ACHN (cell line): ENCODE results near the gene GNAI2.
"Not testable (repeated sequence)": the region's sequence is repeated elsewhere in the genome, so short reads cannot be mapped to it uniquely, and the experiment has no call there.

Source experiments
- DNase-seq: peaks from one replicate; pipeline ENCODE4 v3.0.0-alpha.2; 2015
- in situ Hi-C: cut with HindIII; loops from 2 replicates; pipeline ENCODE4 v1.10.0; 2017; ENCODE audit warnings: low sequenced_read_pairs, low pct_ligation_motif_present, low pct_unique_long_range_greater_than_20kb

The GNAI2 gene

GRCh38 chr3:50269977-50270413, 34.0 kb downstream of the GNAI2 start:
- in situ Hi-C loops = no loop called here
- peak; percentile 29 for DNase-seq

- DNase-seq = no peak
- in situ Hi-C loops = no loop called here
These were observed 34.6 kb downstream of the GNAI2 start for GRCh38 chr3:50270422-50271224.

GRCh38 chr3:50271314-50271936, 35.4 kb downstream of the GNAI2 start:
- DNase-seq = no peak
- in situ Hi-C loops = no loop called here

DNA sequence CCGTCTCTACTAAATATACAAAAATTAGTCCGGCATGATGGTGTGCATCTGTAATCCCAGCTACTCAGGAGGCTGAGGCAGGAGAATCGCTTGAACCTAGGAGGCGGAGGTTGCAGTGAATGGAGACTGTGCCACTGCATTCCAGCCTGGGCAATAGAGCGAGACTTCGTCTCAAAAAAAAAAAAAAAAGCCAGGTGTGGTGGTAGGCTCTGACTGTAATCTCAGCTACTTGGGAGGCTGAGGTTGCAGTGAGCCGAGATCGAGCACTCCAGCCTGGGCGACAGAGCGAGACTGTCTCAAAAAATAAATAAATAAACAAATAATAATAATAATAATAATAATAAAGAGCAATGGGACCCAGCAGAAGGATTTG, 36.5 kb downstream of the GNAI2 start:
- in situ Hi-C loops, DNase-seq: not testable (repeated sequence)

- peak; percentile 72 for DNase-seq
- in situ Hi-C loops = no loop called here
These were observed 37.1 kb downstream of the GNAI2 start for GRCh38 chr3:50272911-50273688.

DNA sequence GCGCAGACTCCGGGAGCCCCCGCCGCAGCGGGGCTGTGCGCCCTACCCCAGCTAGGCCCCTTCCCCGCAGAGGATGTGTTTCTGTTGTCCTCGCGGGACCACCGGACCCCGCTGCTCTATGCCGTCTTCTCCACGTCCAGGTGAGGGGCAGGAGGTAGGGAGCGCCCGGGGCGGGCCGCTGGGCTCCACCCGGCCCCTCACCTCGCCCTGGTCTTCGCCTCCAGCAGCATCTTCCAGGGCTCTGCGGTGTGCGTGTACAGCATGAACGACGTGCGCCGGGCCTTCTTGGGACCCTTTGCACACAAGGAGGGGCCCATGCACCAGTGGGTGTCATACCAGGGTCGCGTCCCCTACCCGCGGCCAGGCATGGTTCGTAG, 37.7 kb downstream of the GNAI2 start:
- in situ Hi-C loops = no loop called here
- no peak for DNase-seq

DNA sequence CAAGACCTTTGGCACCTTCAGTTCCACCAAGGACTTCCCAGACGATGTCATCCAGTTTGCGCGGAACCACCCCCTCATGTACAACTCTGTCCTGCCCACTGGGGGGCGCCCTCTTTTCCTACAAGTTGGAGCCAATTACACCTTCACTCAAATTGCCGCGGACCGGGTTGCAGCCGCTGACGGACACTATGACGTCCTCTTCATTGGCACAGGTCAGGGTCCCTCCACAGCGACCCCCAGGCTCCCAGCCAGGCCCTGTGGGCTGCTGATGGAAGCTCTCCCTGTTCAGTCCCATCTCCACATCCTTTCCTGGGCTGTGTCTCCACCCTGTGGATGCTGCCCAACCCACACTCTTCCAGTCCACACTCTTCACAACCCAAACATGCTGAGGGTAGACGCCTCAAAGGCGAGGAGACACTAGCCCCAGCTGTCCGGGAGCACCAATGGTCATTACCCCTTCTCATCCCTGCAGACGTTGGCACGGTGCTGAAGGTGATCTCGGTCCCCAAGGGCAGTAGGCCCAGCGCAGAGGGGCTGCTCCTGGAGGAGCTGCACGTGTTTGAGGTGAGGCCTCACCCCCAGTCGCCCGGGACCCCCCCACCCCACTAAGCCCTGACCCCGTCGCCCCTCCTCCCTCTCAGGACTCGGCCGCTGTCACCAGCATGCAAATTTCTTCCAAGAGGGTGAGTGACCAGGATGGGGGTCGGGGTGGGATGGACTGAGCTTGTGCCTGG, 38.5 kb downstream of the GNAI2 start:
- DNase-seq = peak; percentile 58
- in situ Hi-C loops = no loop called here

- in situ Hi-C loops = no loop called here
- no peak for DNase-seq
These were observed 39.4 kb downstream of the GNAI2 start for GRCh38 chr3:50275141-50275995.

GRCh38 chr3:50275996-50276761, 40.2 kb downstream of the GNAI2 start:
- in situ Hi-C loops = no loop called here

GRCh38 chr3:50276762-50277101, 40.7 kb downstream of the GNAI2 start:
- DNase-seq = no peak
- in situ Hi-C loops = no loop called here

More at GRCh38 chr3:50275996-50276761, 40.2 kb downstream of the GNAI2 start:
- DNase-seq = no peak

- DNase-seq = no peak
- in situ Hi-C loops = no loop called here
These were observed 42.3 kb downstream of the GNAI2 start for GRCh38 chr3:50278123-50278879.

DNA sequence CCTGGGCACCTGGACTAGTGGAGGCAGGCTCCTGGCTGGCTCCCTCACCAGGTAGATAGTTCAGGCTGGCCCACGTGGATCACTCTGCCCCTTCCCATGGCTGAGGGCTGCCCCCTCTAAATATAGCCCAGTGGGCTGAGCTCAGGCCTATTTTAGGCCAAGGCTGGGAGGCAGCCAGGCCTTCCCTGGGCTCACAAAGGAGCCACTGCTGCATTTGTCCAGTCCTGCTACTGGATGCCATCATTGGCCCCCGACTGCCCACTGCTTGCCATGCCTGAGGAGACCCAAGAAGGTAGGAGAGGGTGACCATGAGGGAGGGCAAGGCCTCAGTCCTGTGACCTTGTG, 42.8 kb downstream of the GNAI2 start, which contains the start of gene LSMEM2:
TSS of gene LSMEM2 (plus strand) at position 208 of the 345 bp plus-strand sequence. CDS start at position 235, 27 bp downstream.
- in situ Hi-C loops = no loop called here
- no peak for DNase-seq

DNA sequence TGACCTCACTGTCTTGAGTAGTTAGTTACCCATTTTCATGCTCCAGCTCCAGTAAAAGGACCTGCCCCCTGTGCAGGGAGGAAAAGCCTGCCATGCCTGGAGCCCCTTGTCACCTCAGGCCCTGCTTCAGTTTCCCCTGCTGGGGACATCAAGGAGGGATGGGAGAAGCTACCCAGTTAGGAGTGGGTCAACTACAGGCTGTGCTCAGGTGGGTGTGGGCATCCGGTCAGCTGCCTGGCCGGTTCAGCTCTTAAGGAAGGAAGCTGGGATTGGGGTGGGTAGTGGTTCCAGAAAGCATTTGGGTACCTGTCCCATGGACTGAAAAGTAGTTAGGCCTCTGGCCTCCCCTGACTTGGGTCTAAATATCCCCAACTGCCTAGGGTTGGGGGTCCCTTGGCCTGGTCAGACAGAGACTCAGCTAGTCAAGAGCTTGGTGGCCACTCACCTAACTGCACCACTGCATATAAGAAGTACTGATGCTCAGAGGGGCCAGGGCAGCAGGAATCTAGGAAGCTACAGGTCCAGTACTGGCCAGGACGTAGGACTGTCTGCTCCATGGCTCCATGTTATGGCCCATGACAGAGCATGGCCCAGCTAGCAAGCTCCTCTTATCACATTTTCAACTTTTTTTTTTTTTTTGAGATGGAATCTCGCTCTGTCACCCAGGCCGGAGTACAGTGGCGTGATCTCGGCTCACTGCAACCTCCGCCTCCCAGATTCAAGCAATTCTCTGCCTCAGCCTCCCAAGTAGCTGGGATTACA, 43.4 kb downstream of the GNAI2 start:
- in situ Hi-C loops = no loop called here

DNA sequence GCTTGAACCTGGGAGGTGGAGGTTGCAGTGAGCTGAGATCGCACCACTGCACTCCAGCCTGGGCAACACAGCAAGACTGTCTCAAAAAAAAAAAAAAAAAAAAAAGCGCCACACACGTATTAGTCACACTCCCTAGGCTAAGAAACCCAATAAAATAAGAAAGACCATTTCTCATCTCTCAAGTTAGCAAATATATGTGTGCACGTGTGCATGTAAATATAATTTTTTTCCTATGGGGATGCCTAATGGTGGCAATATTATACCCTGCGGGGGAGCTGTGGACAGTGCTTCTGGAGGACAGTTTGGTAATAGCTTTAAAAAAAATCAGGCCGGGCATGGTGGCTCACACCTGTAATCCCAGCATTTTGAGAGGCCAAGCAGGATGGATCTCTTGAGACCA, 48.1 kb downstream of the GNAI2 start:
- DNase-seq, in situ Hi-C loops: not testable (repeated sequence)

More for the DNA sequence above, 43.4 kb downstream of the GNAI2 start:
- no peak for DNase-seq

DNA sequence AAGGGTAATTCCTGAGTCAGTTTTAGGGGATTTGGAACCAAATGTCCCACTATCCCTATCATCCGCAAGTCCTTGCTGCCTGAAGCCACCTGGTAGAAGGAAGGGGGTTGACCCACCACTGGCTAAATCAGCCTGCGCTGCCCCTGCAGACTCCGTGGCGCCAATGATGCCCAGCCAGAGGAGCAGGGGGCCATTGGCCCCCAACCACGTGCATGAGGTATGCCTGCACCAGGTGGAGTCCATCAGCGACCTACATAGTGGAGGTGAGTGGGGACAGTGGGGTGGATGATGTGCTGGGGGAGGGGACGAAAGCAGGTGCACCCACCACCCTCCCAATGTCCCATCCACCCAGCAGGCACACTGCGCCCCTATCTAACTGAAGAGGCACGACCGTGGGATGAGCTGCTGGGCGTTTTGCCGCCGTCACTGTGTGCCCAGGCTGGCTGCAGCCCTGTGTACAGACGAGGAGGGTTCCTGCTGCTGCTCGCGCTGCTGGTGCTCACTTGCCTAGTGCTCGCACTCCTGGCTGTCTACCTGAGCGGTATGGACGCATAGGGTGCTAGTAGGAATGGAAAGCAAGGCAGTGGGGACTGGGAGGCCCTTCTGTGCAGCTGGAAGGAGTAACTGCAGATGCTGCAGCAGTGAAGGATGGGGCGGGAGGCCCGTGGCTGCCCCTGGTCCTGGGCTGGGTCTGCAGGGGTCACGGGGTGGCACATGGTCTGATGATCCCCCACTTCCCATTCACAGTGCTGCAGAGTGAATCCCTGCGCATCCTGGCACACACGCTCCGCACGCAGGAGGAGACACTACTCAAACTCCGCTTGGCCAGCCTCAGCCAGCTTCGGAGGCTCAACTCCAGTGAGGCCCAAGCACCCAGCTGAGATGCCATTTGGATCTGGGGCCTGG, 50.6 kb downstream of the GNAI2 start:
- in situ Hi-C loops = no loop called here
- DNase-seq = no peak
